IPS-15b (cell line): ENCODE data around the gene EFNA5.

Source experiments
- H3K27me3 ChIP-seq: one replicate; pipeline ENCODE4 v1.6.1; 2013; ENCODE audit warnings: low read length; ENCODE audit not compliant: control insufficient read depth, insufficient read depth
- H3K36me3 ChIP-seq: one replicate; pipeline ENCODE4 v1.6.1; 2013; ENCODE audit warnings: low read length; ENCODE audit not compliant: control insufficient read depth, insufficient read depth
- H3K4me1 ChIP-seq: one replicate; pipeline ENCODE4 v1.6.1; 2013; ENCODE audit warnings: mild to moderate bottlenecking, low read length; ENCODE audit not compliant: control insufficient read depth, insufficient read depth
- H3K4me3 ChIP-seq: one replicate; pipeline ENCODE4 v1.5.1; 2013; ENCODE audit warnings: low read depth, low read length
- H3K9ac ChIP-seq: one replicate; pipeline ENCODE4 v1.6.1; 2013; ENCODE audit warnings: low read depth, mild to moderate bottlenecking, low read length
- H3K9me3 ChIP-seq: one replicate; pipeline ENCODE4 v1.6.1; 2013; ENCODE audit warnings: mild to moderate bottlenecking, low read length; ENCODE audit not compliant: control insufficient read depth, insufficient read depth

Gene EFNA5

GRCh38 chr5:107400328-107400727 is 270.4 kb downstream of the EFNA5 start:
- Histone ChIP-seq H3K4me1 (peaks cover 51% of the 10 kb centered on the region), H3K36me3 (no peaks in the 10 kb centered on the region), H3K9me3 (no peaks in the 10 kb centered on the region), H3K4me3 (no peak overlapping the region), H3K27me3 (no peaks in the 10 kb centered on the region), H3K9ac (no peak overlapping the region)

DNA sequence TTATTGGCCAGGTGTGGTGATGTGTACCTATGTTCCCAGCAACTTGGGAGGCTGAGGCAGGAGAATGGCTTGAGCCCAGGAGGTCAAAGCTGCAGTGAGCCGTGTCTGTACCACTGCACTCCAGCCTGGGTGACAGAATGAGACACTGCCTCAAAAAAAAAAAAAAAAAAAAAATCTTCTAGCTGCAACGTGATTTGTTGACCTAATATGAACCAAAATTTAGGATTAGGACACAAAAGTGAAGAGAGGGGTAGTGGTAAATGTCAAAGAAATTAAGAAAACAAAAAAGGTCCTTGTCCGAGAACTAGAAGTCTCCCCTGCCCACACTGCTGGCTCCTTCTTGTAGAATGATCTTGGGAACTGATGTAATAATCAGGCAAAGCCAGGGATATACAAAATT is 272.0 kb downstream of the EFNA5 start:
- H3K27me3 ChIP-seq = no peaks in the 10 kb centered on the region
- peaks cover 45% of the 10 kb centered on the region for H3K4me1 ChIP-seq
- no peak overlapping the region for H3K9ac ChIP-seq

DNA sequence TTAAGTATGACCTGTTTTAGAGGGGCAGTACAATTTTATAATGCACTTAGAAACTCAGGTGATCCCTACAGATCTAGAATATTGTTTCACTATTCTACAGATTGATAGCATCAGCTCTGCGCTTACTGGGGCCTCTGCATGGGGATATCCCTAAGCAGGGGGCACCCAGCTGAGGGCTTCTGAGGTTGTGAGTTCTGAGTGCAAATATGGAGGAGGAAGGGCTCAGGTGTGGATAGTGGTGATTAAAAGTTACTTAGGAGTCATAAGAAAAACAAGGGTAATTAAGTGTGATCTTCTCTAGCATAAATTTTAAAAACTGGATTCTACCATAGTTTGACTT is 274.4 kb downstream of the EFNA5 start:
- H3K4me1 ChIP-seq = peaks cover 25% of the 10 kb centered on the region
- no peak overlapping the region for H3K4me3 ChIP-seq
- H3K9me3 ChIP-seq = no peaks in the 10 kb centered on the region
- no peaks in the 10 kb centered on the region for H3K36me3 ChIP-seq
- no peak overlapping the region for H3K9ac ChIP-seq
- no peaks in the 10 kb centered on the region for H3K27me3 ChIP-seq

More for the DNA sequence above, 272.0 kb downstream of the EFNA5 start:
- Histone ChIP-seq H3K9me3 (no peaks in the 10 kb centered on the region), H3K4me3 (no peak overlapping the region), H3K36me3 (no peaks in the 10 kb centered on the region)

DNA sequence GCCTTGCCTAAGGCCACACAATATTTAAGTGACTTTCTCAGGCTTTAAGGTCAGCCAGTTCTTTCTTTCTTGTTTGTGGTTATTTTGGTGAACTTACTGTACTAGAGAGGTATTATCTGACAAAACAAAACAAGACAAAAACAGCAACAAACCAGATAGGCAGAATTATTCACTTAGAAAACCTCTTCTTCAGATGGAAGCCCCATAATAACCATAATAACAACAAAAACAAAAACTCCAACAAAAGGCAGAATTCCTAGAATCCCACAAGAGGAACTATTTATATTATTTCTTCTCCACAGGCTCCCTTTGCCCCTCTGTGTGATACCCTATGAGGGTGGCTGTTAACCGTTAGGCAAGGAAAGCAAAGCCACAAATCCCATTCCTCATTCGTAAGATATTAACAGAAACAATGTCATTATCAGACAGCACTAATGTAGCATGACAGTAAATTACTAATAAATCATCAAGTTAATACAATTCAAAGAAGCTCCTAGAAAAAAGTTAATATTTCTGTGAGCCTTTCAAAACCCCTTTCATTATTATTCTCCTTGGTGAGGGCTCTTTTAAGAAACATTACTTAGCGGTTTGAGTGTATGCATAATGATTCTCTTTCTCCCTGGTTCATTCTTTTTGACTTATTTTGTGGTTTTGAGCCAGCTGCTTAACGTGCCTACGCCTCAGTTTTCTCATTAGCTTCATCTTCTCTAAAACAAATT is 274.9 kb downstream of the EFNA5 start:
- H3K4me1 ChIP-seq = peaks cover 20% of the 10 kb centered on the region
- no peak overlapping the region for H3K4me3 ChIP-seq
- no peaks in the 10 kb centered on the region for H3K36me3 ChIP-seq

DNA sequence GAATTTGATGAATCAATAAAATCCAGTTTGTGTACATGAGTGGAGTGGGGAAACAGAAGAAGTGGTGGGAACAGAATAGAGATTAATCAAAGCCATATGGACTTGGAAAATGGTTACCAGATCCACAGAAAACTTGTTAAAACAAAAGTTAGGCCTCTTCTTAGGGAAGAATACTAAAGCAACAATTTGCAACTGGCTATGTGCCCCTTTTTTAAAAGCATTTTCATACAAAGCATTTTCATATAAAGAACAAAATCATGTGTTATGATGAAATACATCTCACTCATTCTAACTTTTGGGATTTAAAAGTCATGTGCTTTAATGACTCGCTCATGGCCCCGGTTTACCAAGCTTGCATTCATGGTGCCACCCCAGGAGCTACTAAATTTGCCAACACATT is 276.9 kb downstream of the EFNA5 start:
- Histone ChIP-seq H3K27me3 (no peaks in the 10 kb centered on the region), H3K9me3 (no peaks in the 10 kb centered on the region), H3K36me3 (no peaks in the 10 kb centered on the region), H3K4me3 (no peak overlapping the region), H3K9ac (no peak overlapping the region), H3K4me1 (peaks cover 20% of the 10 kb centered on the region)

More for the DNA sequence above, 274.9 kb downstream of the EFNA5 start:
- H3K9me3 ChIP-seq = no peaks in the 10 kb centered on the region
- no peak overlapping the region for H3K9ac ChIP-seq
- no peaks in the 10 kb centered on the region for H3K27me3 ChIP-seq

GRCh38 chr5:107391787-107392186 is 278.9 kb downstream of the EFNA5 start:
- Histone ChIP-seq H3K4me1 (peaks cover 23% of the 10 kb centered on the region), H3K4me3 (no peak overlapping the region)

DNA sequence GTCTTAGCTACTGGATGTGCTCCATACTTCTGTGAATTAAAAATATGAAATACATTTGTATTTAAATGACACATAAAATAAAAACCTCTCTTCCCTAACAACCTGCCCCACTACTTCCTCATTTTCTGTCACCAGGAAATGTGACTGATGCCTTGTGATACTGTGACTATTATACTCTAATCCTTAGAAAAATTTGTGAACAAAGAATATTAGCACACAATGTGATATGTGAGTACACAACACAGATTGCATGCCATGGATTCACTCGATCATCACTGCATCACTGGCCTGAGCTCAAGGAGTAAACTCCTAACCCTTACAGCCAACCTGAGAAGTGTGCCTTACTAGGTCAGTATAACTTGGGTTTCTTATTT is 281.0 kb downstream of the EFNA5 start:
- Histone ChIP-seq H3K4me3 (no peak overlapping the region), H3K9ac (no peak overlapping the region), H3K9me3 (no peaks in the 10 kb centered on the region), H3K4me1 (peaks cover 10% of the 10 kb centered on the region), H3K27me3 (no peaks in the 10 kb centered on the region), H3K36me3 (no peaks in the 10 kb centered on the region)

More at GRCh38 chr5:107391787-107392186, 278.9 kb downstream of the EFNA5 start:
- Histone ChIP-seq H3K27me3 (no peaks in the 10 kb centered on the region), H3K9ac (no peak overlapping the region), H3K9me3 (no peaks in the 10 kb centered on the region), H3K36me3 (no peaks in the 10 kb centered on the region)

- Histone ChIP-seq H3K4me3 (no peak overlapping the region), H3K9ac (no peak overlapping the region)
Measured at GRCh38 chr5:107389130-107389774, 281.5 kb downstream of the EFNA5 start.

DNA sequence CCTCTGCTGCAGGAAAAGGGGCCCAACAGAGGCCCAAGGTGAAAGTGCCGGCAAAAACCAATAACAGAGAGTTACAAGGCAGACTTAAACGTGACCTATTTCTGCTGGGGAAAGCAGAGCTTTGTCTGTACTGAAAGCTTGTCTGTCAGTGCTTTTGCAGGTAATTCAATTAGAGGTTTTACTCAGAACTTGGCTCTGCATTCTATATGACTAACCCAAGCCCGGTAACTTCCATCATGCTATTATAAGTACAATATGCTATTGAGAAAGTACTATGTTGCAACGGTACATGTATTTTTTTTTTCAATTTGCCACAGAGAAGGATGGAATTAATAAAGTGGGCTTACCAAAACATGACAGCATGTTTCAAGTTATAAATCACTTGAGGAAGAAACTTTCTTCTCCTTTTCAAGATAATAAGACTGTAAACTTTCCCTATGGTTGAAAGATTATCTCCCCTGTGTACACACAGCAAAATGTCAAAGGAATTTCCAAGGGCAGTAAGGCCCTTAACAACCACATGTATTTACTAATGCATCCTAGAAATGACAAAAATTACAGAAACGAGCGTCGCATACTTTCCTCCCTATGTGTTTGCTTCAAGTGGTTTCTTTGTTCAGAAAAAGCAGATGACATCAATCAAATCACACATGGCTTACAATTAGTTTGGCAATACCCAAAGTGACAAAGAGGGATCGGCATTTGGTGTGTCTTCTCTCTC is 282.4 kb downstream of the EFNA5 start:
- Histone ChIP-seq H3K4me1 (peaks cover 7% of the 10 kb centered on the region), H3K27me3 (no peaks in the 10 kb centered on the region), H3K9ac (no peak overlapping the region), H3K9me3 (no peaks in the 10 kb centered on the region), H3K36me3 (no peaks in the 10 kb centered on the region), H3K4me3 (no peak overlapping the region)

More at GRCh38 chr5:107389130-107389774, 281.5 kb downstream of the EFNA5 start:
- no peaks in the 10 kb centered on the region for H3K9me3 ChIP-seq
- H3K27me3 ChIP-seq = no peaks in the 10 kb centered on the region
- no peaks in the 10 kb centered on the region for H3K36me3 ChIP-seq
- peaks cover 10% of the 10 kb centered on the region for H3K4me1 ChIP-seq

GRCh38 chr5:107387526-107388140 is 283.1 kb downstream of the EFNA5 start:
- no peaks in the 10 kb centered on the region for H3K9me3 ChIP-seq
- H3K9ac ChIP-seq = no peak overlapping the region

DNA sequence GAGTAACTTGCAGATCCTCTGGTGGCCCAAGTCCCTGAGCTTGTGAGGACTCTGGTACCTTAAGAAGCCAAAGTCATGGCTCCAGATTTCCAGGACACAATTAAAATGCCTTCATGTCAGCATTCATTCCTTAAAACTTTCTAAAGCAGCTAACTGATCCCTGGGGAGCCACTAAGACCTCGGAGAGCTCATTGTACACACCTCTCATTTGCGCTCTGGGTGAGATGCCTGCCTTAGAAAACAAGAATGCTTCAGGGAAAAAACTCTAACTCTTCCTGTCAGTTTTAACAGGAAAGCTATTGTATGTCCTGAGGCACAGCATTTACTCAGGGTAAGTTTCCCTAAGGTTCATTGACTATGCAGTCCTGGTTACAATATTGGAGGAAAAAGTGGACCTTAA is 285.0 kb downstream of the EFNA5 start:
- peaks cover 7% of the 10 kb centered on the region for H3K4me1 ChIP-seq

More at GRCh38 chr5:107387526-107388140, 283.1 kb downstream of the EFNA5 start:
- Histone ChIP-seq H3K4me1 (peaks cover 7% of the 10 kb centered on the region), H3K27me3 (no peaks in the 10 kb centered on the region), H3K36me3 (no peaks in the 10 kb centered on the region), H3K4me3 (no peak overlapping the region)

More for the DNA sequence above, 285.0 kb downstream of the EFNA5 start:
- Histone ChIP-seq H3K27me3 (no peaks in the 10 kb centered on the region), H3K36me3 (no peaks in the 10 kb centered on the region), H3K9me3 (no peaks in the 10 kb centered on the region), H3K9ac (no peak overlapping the region), H3K4me3 (no peak overlapping the region)
